GM18907 (cell line): ENCODE results near the gene NBAS.

ENCODE experiments used
- ATAC-seq: cut with Tn5 transposase; IDR thresholded peaks from one replicate; pipeline ENCODE4 v1.9.1; 2021; ENCODE audit warnings: mild to moderate bottlenecking, moderate library complexity; ENCODE audit not compliant: unreplicated experiment

The NBAS gene

GRCh38 chr2:15377202-15377601 is 183.9 kb downstream of the NBAS start:
- no peak for ATAC-seq

- no peak for ATAC-seq
Measured at GRCh38 chr2:15372019-15372418, 189.1 kb downstream of the NBAS start.

GRCh38 chr2:15369129-15369528 is 192.0 kb downstream of the NBAS start:
- no peak for ATAC-seq

- peak; percentile 76 for ATAC-seq
Measured at GRCh38 chr2:15367715-15368114, 193.4 kb downstream of the NBAS start.

- ATAC-seq = peak; percentile 2
Measured at GRCh38 chr2:15367205-15367604, 193.9 kb downstream of the NBAS start.

GRCh38 chr2:15365411-15365810 is 195.7 kb downstream of the NBAS start:
- ATAC-seq = no peak

GRCh38 chr2:15364561-15364960 is 196.6 kb downstream of the NBAS start:
- ATAC-seq = no peak

- ATAC-seq = no peak
Measured at GRCh38 chr2:15363734-15364133, 197.4 kb downstream of the NBAS start.

GRCh38 chr2:15363142-15363541 is 198.0 kb downstream of the NBAS start:
- no peak for ATAC-seq

- no peak for ATAC-seq
Measured at GRCh38 chr2:15359716-15360531, 201.2 kb downstream of the NBAS start.

- no peak for ATAC-seq
Measured at GRCh38 chr2:15357922-15358321, 203.2 kb downstream of the NBAS start.

GRCh38 chr2:15357186-15357585 is 203.9 kb downstream of the NBAS start:
- no peak for ATAC-seq

- no peak for ATAC-seq
Measured at GRCh38 chr2:15355386-15355785, 205.7 kb downstream of the NBAS start.

GRCh38 chr2:15354596-15355366 is 206.4 kb downstream of the NBAS start:
- no peak for ATAC-seq

GRCh38 chr2:15352363-15352762 is 208.8 kb downstream of the NBAS start:
- no peak for ATAC-seq

GRCh38 chr2:15348636-15349035 is 212.5 kb downstream of the NBAS start:
- ATAC-seq = no peak

- no peak for ATAC-seq
Measured at GRCh38 chr2:15348045-15348444, 213.1 kb downstream of the NBAS start.

GRCh38 chr2:15346624-15347023 is 214.5 kb downstream of the NBAS start:
- ATAC-seq = no peak

GRCh38 chr2:15337996-15338666 is 223.0 kb downstream of the NBAS start:
- ATAC-seq = no peak

- no peak for ATAC-seq
Measured at GRCh38 chr2:15334644-15335326, 226.3 kb downstream of the NBAS start.

GRCh38 chr2:15331787-15332186 is 229.3 kb downstream of the NBAS start:
- ATAC-seq = no peak
